GM19468 (cell line): ENCODE measurements around the gene NEUROD1.

ENCODE experiments used
- ATAC-seq: cut with Tn5 transposase; IDR thresholded peaks from one replicate; pipeline ENCODE4 v1.9.1; 2021; ENCODE audit warnings: mild to moderate bottlenecking, moderate library complexity, moderate number of reproducible peaks; ENCODE audit not compliant: unreplicated experiment; ENCODE audit errors: extremely low read depth

NEUROD1 gene

GRCh38 chr2:181680937-181681811 is 857 bp upstream of the NEUROD1 start:
- no peak for ATAC-seq

GRCh38 chr2:181679544-181679979 is 755 bp downstream of the NEUROD1 start:
- ATAC-seq, result no peak

GRCh38 chr2:181678861-181679543 is 1.3 kb downstream of the NEUROD1 start:
- no peak for ATAC-seq

GRCh38 chr2:181677912-181678586 is 2.3 kb downstream of the NEUROD1 start:
- ATAC-seq, result peak; percentile 52

- no peak for ATAC-seq
These were observed 5.1 kb downstream of the NEUROD1 start for GRCh38 chr2:181675254-181675653.

GRCh38 chr2:181674461-181674860 is 5.9 kb downstream of the NEUROD1 start:
- ATAC-seq, result no peak

GRCh38 chr2:181673173-181673572 is 7.1 kb downstream of the NEUROD1 start:
- ATAC-seq, result no peak

- ATAC-seq, result peak; percentile 32
These were observed 7.9 kb downstream of the NEUROD1 start for GRCh38 chr2:181672255-181673008.

- no peak for ATAC-seq
These were observed 9.7 kb downstream of the NEUROD1 start for GRCh38 chr2:181670632-181671031.

- ATAC-seq, result no peak
These were observed 13.1 kb downstream of the NEUROD1 start for GRCh38 chr2:181667234-181667633.

- no peak for ATAC-seq
These were observed 18.0 kb downstream of the NEUROD1 start for GRCh38 chr2:181662287-181662686.

GRCh38 chr2:181660181-181660580 is 20.1 kb downstream of the NEUROD1 start:
- no peak for ATAC-seq

- no peak for ATAC-seq
These were observed 21.9 kb downstream of the NEUROD1 start for GRCh38 chr2:181658444-181658843.

GRCh38 chr2:181657379-181657778 is 22.9 kb downstream of the NEUROD1 start:
- no peak for ATAC-seq

GRCh38 chr2:181656450-181657291 is 23.6 kb downstream of the NEUROD1 start, which contains the start of gene CERKL:
Gene CERKL, minus strand, starts transcription at chr2:181657105. Its CDS starts 99 bp downstream, at chr2:181657006.
- peak; percentile 86 for ATAC-seq

- no peak for ATAC-seq
These were observed 24.8 kb downstream of the NEUROD1 start for GRCh38 chr2:181655519-181655918.

GRCh38 chr2:181649436-181649979 is 30.8 kb downstream of the NEUROD1 start:
- ATAC-seq, result no peak

GRCh38 chr2:181648478-181649155 is 31.7 kb downstream of the NEUROD1 start:
- no peak for ATAC-seq
